GM19023 (cell line): ENCODE measurements around the gene IGFN1.
A peak's percentile ranks its signal among the peaks of the same experiment; 100 is the strongest.
"Not testable (repeated sequence)": the region's sequence is repeated elsewhere in the genome, so short reads cannot be mapped to it uniquely, and the experiment has no call there.

Experiments used
- ATAC-seq: cut with Tn5 transposase; IDR thresholded peaks from one replicate; pipeline ENCODE4 v1.9.1; 2021; ENCODE audit warnings: mild to moderate bottlenecking, moderate library complexity; ENCODE audit not compliant: unreplicated experiment

Gene IGFN1

GRCh38 chr1:201239646-201240045, 49.0 kb downstream of the IGFN1 start:
- ATAC-seq: not testable (repeated sequence)

DNA sequence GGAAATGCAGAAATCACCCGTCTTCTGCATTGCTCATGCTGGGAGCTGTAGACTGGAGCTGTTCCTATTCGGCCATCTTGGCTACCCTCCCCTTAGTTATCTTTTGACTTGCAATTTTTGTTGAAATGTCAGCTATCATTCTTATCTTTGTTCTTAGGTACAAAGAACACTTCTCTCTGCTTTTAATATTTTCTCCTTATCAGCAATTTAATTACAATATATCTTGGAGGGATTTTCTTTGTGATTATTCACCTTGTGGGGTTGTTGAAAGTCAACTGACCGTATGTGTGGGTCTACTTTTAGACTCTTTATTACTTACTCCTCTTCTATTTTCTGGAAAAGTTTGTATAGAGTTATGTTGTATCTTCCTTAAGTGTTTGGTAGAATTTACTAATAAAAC, 49.5 kb downstream of the IGFN1 start:
- ATAC-seq: no peak

- no peak for ATAC-seq
Observed at GRCh38 chr1:201241736-201242135, 51.1 kb downstream of the IGFN1 start.

GRCh38 chr1:201245082-201245481, 54.5 kb downstream of the IGFN1 start:
- no peak for ATAC-seq

DNA sequence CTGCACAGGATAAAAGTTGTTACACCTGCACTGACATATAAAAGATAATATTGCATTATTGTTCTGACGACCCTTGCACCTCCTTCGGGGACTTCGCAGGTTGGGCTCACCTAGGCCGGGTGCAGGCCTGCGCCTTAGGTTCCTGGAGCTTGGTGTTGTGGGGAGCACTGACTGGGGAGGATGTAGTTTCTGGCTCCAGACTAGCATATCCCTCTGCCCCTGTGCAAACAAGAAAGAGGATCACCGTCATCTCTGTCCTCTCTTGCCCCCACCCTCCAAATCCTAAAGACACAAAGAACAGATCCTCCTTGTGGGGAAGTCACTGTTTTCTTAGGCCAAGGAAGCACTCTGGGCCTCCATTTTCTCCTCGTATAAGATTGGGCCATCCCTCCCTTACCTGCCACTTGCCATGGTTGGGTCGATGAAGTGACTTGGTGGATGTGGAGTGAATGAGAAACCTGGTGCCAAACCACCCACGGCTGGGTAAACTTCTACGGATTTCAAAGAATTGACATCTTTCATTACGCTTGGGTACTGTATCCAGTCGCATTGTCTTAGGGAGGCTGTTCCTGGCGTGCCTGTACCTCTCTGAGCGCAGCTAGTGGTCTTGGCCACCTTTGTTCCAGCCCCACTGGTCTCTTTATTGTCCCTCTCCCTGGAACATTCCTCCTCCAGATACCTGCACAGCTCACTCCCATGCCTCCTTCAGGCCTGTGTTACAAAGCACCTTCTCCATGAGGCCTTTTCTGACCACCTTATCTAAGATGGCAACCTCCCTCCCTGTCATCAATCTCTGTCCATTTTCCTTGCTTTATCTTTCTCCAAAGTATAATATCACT, 58.3 kb downstream of the IGFN1 start:
- no peak for ATAC-seq

- ATAC-seq: no peak
Observed at GRCh38 chr1:201250326-201251011, 59.8 kb downstream of the IGFN1 start.

DNA sequence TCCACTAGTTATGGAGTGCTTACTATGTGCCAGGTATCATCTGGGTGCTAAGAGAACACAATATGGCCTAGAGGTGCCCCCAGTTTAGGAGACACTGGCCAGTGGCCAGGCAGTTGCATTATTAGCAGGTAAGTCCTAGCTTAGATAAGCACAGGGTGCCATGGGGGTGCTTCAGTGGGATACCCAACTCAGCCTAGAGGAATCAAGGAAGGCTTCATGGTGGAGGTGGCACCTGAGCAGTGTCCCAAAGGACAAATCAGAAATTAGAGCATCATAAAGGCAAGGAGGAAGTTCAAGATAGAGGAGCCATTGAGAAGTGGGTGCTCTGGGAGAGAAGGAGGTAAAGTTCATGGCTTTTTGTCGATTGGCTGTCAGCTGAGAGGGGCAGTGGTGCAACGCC, 60.8 kb downstream of the IGFN1 start:
- no peak for ATAC-seq

- ATAC-seq: no peak
Observed at GRCh38 chr1:201251851-201252430, 61.3 kb downstream of the IGFN1 start.

- ATAC-seq: no peak
Observed at GRCh38 chr1:201252944-201253371, 62.3 kb downstream of the IGFN1 start.

DNA sequence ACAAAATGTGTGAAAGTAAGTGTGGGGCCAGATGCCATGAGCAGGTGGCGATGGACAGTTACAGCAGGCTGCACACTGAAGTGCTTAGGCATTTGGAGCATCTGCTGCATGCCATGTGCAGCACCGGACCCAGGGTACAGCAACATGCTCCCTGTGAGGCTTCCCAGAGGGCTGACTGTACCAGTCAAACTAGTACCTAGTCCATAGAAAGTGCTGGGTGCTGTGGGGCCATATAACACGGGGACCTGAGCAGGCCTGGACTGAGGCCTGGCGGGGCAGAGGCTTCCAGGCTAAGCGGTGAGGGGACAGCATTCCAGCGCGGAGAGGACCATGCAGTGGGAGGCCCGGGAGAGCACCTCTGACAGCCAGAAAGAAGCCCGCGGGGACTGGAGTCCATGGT, 62.8 kb downstream of the IGFN1 start:
- no peak for ATAC-seq

- ATAC-seq: no peak
Observed at GRCh38 chr1:201253906-201254624, 63.4 kb downstream of the IGFN1 start.

DNA sequence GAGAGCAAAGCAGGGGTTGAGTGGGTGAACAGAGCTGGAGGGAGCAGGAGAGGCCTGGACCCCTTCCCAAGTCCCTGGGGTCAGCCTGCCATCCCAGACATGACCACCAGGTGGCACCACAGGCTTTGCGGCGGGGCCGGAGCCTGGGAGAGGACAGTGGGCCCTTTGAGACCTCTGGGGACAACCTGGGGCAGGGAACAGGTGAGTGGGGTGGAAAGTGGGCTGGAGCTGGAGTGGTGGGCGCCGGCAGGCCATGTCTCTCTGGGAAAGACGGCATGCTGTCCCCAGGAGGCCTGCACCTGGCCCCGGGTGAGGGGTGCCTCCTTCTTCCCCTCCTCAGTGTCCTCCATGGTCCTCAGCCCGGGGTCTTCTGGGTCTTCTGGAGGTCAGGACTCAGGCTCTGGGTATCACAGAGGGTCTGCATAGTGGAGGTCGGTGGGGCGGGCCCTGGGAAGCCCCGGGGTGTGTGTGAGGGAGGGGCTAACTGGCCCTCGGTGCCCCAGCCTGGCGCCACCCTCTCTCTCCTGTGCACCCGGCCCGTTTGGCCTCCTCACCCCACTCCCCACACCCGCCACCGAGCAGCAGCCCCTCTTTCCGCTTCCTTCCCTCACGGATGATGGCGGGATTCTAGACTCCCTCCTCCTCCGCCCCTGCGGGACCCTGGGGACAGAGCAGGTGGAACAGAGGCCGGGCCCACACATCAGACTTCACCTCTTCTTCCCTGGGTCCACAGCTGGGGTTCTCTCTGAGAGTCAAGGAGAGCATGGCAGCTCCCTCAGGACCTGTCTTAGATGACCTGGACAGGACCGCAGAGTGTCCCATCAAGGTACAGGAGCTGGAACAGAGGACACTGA, 64.2 kb downstream of the IGFN1 start:
- peak; percentile 54 for ATAC-seq

DNA sequence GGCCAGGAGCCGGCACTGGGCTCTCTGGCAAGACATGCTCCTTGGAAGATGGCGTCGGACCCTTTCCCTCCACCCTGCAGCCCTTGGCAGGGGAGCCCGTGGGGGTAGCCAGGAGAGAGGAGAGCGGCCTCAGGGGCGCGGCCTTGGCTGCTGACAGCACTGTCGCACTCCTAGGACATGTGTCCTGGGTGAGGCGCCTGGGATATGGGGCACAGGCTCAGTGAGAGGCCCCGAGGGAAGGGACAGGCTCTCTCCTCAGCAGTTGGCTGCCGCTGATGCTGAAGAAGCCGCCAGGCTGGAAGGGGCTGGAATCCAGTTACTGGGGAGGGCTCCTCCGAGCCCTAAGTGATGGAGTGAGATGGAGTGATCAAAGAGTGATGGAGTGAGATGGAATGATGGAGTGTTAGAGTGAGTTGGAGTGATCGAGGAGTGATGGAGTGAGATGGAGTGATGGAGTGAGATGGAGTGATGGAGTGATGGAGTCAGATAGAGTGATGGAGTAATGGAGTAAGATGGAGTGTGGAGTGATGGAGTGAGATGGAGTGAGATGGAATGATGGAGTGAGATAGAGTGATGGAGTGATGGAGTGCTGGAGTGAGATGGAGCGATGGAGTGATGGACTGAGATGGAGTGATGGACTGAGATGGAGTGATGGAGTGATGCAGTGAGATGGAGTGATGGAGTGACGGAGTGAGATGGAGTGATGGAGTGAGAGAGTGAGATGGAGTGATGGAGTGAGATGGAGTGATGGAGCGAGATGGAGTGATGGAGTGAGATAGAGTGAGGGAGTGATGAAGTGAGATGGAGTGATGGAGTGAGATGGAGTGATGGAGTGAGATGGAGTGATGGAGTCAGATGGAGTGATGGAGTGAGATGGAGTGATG, 65.1 kb downstream of the IGFN1 start:
- no peak for ATAC-seq

- not testable (repeated sequence) for ATAC-seq
Observed at GRCh38 chr1:201258132-201258531, 67.5 kb downstream of the IGFN1 start.

- ATAC-seq: no peak
Observed at GRCh38 chr1:201258763-201259230, 68.2 kb downstream of the IGFN1 start.

GRCh38 chr1:201259476-201260235, 69.0 kb downstream of the IGFN1 start:
- ATAC-seq: no peak

GRCh38 chr1:201260236-201260590, 69.6 kb downstream of the IGFN1 start:
- ATAC-seq: no peak

DNA sequence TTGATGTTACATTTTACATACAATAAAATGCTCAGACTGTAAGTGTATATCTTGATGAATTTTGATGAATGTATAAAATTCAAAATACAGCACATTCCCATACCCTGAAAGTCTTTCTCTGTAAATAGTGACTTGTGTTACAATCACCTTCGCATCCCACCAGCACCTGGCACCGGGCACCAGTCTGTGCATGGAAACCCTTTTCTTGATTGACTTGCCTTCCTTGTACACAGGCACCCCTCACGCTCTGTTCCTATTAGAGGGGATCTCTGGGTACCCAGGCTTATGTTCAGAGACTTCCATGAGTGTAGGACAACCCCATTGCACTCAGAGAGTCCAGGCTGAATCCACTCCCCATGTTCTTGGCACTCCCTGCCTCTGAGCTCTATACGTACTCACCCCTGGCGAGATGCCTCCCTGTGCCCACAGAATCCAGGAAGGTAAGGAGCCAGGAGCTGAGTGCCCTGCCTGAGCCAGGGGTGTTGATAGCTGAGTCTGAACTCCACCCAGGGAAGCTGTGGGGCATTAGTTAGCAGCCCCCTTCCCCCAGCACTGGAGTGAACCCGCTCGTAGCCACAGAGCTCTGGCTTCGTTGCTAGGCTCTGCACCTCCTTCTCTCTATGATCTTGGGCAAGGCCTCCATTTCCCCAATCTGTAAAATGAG, 70.2 kb downstream of the IGFN1 start:
- ATAC-seq: no peak
